GM18508 (cell line): Measurements from ENCODE around the gene ZNF556.
"Not testable (repeated sequence)": the region's sequence is repeated elsewhere in the genome, so short reads cannot be mapped to it uniquely, and the experiment has no call there.

ENCODE experiments used
- ATAC-seq: cut with Tn5 transposase; IDR thresholded peaks from one replicate; pipeline ENCODE4 v1.9.1; 2021; ENCODE audit warnings: moderate number of reproducible peaks; ENCODE audit not compliant: insufficient read depth, unreplicated experiment

Gene ZNF556

GRCh38 chr19:2902590-2903218, 35.6 kb downstream of the ZNF556 start:
- no peak for ATAC-seq

- ATAC-seq, result not testable (repeated sequence)
Observed at GRCh38 chr19:2903326-2903725, 36.2 kb downstream of the ZNF556 start.

- ATAC-seq, result no peak
Observed at GRCh38 chr19:2905918-2906519, 38.9 kb downstream of the ZNF556 start.

- ATAC-seq, result no peak
Observed at GRCh38 chr19:2906631-2907195, 39.6 kb downstream of the ZNF556 start.

- ATAC-seq, result no peak
Observed at GRCh38 chr19:2912306-2912705, 45.2 kb downstream of the ZNF556 start.

- no peak for ATAC-seq
Observed at GRCh38 chr19:2917275-2918184, 50.4 kb downstream of the ZNF556 start.

- ATAC-seq, result no peak
Observed at GRCh38 chr19:2922987-2923386, 55.9 kb downstream of the ZNF556 start.

- ATAC-seq, result no peak
Observed at GRCh38 chr19:2923510-2923909, 56.4 kb downstream of the ZNF556 start.

GRCh38 chr19:2926341-2927031, 59.4 kb downstream of the ZNF556 start:
- no peak for ATAC-seq

- no peak for ATAC-seq
Observed at GRCh38 chr19:2927032-2927430, 59.9 kb downstream of the ZNF556 start.
